Measurements from ENCODE around the gene KRTAP11-1.

Gene KRTAP11-1, protein sequence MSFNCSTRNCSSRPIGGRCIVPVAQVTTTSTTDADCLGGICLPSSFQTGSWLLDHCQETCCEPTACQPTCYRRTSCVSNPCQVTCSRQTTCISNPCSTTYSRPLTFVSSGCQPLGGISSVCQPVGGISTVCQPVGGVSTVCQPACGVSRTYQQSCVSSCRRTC

GRCh38 chr21:30881480-30881879 lies at the start of gene KRTAP11-1:
Gene KRTAP11-1 (minus strand): TSS chr21:30881580. CDS start chr21:30881524, 56 bp downstream.
- no peak for DNase-seq (ENCODE audit: low read depth, low spot score)

DNA sequence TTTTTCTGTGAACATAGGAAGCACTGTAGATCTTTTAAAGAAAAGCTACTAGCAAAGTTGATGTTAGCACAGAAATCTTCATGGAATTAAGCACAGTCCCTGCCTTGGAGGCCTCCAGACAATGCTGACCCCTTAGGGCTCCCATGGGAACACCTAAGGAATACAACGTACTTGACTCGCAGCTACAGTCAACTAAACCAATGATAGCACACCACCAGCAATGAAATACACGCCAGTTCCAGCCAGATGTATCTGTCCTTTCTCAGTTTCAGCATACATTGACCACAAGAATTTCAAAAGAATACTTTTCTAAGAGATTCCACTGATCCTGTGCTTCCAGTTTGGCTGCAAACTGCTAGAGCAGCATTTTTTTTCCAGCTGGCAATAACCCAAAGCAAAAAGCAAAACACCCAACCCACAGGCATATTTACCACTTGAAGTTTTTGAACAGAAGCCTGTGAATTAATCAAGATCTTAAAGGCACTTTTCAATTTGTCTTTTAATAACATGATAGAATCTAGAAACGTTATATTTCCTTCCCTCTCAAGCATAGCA lies 42.8 kb upstream of the KRTAP11-1 start:
- no peak for DNase-seq (ENCODE audit: low read depth, low spot score)

- DNase-seq (ENCODE audit: low read depth, low spot score): no peak
Observed at GRCh38 chr21:30921129-30921528, 39.7 kb upstream of the KRTAP11-1 start.

DNA sequence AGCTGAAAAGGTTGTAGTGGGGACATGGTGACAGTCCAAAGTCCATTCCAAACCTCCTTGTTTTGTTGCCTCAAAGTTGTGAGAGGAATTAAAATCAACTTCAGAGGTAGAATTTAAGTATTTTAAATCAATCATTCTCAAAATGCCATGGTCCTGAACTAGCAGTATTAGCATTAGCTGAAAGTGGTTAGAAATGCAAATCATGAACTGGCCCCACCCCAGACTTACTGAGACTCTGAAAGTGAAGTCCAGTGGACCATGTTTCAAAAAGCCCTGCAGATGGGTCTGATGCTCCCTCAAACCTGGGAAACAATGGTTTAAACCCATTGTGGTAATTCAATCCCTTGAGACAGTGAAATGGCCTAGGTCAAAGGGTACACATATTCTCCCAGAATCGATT lies 36.2 kb upstream of the KRTAP11-1 start:
- DNase-seq (ENCODE audit: low read depth, low spot score): no peak

DNA sequence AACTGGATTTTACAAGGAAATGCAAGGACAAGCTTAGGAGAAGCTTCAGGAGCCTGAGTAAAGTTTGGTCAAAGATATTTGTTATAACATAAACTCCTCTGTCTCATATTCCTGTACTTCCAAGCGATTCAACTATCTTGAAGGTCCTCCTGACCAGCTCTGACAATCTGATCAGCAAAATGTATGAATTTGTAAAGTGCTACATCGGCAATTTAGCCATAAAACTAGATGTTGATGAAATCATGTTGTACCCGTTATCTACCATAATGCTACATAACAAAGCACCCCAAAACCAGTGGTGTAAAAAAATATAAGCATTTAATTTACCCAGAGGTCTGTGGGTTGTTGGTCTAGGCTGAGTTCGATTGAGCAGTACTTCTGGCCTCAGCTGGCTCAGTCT lies 19.5 kb upstream of the KRTAP11-1 start:
- DNase-seq (ENCODE audit: low read depth, low spot score): no peak

GRCh38 chr21:30882866-30883597 lies 1.7 kb upstream of the KRTAP11-1 start:
- DNase-seq (ENCODE audit: low read depth, low spot score): no peak

DNA sequence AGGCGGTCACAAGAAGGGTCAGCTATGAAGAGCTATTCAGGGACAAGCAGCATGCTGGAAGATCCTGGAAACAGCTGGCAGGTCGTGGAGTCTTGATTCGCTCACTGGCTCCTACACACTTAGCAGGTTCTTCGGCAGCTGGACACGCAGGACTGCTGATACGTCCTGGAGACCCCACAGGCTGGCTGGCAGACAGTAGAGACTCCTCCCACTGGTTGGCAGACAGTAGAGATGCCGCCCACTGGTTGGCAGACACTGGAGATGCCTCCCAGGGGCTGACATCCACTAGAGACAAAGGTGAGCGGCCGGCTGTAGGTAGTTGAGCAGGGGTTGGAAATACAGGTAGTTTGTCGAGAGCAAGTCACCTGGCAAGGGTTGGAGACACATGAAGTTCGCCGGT lies 466 bp downstream of the KRTAP11-1 start:
- no peak for DNase-seq (ENCODE audit: low read depth, low spot score)

GRCh38 chr21:30874526-30874925 lies 6.9 kb downstream of the KRTAP11-1 start:
- DNase-seq (ENCODE audit: low read depth, low spot score): no peak

GRCh38 chr21:30847627-30848500 lies 33.5 kb downstream of the KRTAP11-1 start:
- no peak for DNase-seq (ENCODE audit: low read depth, low spot score)

- DNase-seq (ENCODE audit: low read depth, low spot score): no peak
Observed at GRCh38 chr21:30842990-30843389, 38.4 kb downstream of the KRTAP11-1 start.

DNA sequence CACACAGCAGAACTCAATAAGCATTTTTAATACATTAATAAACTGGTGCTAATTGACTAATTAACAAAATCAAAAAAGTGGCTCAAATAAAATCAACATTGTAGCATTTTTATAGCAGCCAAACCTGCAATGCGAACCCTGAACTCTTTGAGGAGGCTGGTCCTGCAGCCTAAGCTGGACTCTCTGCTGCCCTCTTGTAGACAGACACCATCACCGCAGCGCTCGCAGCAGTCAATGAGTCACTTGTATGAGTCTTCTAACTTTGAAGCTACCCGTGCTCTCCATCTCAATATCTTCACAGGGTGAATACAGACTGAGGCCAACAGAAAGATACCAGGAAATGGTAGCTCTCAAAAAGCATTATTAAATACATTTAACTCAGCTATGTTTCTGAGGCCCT lies 42.1 kb downstream of the KRTAP11-1 start:
- DNase-seq (ENCODE audit: low read depth, low spot score): no peak

DNA sequence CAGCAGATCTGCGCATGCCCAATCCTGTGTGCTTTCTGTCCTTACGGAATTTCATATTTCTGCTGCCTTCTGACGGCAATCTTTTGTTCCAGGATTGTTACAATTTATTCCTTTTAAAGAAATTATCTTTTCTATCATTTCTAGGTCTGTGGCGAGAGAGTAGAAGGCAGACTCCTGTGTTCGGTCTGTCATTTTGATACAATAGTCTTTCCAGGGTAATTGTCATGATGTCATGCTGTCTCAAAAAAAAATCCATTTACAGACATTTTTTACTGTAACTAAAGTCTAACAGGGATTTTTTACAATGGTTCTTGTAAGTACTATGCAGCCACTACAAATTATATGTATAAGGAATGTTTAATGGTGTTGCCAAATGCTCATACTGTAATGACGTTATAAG lies 42.8 kb downstream of the KRTAP11-1 start:
- no peak for DNase-seq (ENCODE audit: low read depth, low spot score)

- no peak for DNase-seq (ENCODE audit: low read depth, low spot score)
Observed at GRCh38 chr21:30831194-30831765, 50.1 kb downstream of the KRTAP11-1 start.
